HuH-7 (cell line): Measurements from ENCODE around the gene GIGYF2.

Experiments used
- DNase-seq: peaks from one replicate; pipeline ENCODE4 v3.0.0; 2011; ENCODE audit warnings: low spot score

The GIGYF2 gene

DNA sequence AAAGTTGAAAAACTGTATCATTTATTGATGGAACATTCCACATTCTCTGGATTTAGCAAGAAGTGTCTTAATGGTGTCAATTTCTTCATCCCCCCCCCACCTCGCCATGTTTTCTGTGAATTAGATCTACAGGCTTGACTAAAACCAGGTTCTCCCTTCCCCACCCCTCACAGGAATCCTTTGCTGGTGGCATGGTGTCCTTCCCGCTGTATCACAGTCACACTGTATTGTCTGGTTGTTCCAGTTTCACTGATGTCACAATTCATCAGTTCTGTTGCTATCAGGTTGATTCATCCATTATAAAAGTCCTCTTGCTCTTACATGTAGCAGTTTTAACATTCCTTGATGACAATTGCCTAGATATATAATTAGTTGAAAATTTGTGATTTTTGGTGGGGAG is 166.9 kb downstream of the GIGYF2 start:
- DNase-seq: no peak

DNA sequence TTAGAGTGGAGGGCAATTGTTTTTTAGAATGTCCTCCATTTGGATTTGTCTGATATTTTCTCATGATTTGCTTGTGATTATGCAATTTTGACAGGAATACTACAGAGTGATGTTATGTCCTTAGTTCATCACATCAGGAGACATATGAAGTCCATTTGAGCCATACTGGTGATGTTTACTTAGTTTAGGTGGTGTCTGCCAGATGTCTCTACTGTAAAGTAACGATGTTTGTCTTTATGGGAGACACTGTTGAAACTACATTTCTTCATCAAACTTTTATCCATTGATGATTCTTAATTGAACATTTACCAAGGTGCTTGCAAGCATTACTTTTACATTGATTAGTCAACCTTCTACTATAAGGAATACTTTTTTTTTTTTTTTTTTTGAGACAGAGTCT is 168.0 kb downstream of the GIGYF2 start:
- DNase-seq: no peak

DNA sequence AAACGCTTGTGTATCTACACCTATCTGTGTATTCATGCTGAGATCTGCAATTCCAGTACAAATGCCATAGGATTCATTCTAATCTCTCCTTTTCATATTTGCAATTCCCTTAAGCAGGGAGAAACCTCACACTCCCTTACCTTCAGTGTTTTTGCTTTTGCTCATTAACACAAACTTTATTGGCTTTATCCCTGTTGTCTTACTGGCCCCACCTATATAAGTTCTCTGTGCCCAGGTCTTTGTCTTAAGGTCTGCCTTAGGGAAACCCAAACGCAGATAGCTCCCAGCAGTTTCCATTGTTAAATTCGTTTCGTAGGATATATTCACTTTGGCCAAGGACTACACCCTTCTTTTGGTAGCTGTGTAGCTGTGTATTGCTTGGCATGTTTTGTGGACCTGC is 169.0 kb downstream of the GIGYF2 start:
- no peak for DNase-seq

DNA sequence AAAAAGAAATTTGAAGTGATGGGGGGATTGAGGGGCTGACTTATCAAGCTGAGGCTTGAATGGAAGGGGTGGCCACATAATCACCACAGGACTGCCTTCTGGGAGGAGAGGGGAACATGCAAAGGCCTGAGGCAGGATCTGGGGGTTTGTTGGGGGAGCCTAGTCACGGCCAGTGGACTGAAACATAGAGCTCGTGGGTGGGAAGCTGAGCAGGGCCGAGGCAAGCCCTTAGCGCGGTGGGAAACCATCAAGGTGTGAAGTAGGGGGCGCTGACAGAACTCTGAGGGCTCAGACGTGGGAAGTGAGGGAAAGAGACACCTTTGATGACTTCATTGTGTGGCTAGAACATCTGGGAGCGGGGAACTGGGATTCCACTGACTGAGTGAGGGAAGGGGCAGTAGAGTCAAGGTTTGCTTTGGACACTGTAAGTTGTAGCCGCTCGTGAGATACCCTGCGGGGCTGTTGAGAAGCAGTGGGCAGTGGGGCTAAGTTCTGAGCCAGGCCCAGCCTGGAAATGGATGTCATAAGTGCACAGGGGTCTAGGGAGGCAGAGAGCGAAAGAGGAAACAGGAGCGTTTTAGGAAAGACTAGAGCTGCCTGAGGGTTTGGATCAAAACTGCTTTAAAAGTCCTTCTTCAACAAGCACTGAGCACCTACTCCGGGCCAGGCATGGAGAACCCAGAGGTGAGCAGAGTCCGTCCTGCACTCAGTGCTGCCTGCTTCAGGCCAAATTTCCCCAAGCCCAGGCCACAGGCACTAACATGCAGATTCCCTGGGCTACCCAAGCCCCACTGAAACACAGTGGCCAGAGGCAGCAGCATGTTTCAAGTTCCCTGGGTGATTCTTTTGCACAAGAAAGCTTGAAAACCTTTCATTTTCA is 172.2 kb downstream of the GIGYF2 start:
- no peak for DNase-seq

DNA sequence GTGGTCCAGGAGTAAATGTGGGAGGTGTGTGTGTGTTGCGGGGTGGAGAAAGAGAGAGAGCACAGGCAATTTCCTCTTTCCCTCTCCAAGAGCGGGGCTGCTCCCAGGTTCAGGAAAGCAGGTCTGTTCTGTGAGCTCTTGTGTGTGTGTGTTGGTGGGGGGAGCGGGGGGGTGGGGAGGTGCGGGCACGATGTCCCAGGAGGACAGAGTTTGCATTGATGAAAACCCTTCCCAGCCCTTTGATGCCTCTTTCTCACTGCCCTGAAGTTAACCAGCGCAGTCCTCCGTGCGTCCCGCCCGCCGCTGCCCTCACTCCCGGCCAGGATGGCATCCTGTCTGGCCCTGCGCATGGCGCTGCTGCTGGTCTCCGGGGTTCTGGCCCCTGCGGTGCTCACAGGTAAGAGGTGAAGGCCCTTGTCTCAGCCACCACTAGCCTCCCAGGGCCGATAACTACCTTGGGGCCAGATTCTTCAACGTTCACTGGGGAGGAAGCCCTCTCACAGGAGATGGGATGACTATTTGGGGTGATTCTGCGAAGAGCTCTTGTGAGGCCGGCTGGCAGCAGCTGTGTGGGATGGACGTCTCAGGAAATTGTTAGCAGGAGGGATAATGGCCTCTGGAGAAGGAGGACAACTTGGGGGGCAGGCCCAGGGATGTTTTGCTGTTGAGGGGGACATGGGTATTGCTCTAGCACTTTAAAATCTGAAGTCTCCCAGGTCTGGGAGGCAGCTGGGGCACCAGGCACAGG is 173.1 kb downstream of the GIGYF2 start, which contains the start of gene SNORC:
SNORC (plus strand) TSS at position 247 of the 748 bp plus-strand sequence; CDS start at position 325, 78 bp downstream.
- DNase-seq: no peak

DNA sequence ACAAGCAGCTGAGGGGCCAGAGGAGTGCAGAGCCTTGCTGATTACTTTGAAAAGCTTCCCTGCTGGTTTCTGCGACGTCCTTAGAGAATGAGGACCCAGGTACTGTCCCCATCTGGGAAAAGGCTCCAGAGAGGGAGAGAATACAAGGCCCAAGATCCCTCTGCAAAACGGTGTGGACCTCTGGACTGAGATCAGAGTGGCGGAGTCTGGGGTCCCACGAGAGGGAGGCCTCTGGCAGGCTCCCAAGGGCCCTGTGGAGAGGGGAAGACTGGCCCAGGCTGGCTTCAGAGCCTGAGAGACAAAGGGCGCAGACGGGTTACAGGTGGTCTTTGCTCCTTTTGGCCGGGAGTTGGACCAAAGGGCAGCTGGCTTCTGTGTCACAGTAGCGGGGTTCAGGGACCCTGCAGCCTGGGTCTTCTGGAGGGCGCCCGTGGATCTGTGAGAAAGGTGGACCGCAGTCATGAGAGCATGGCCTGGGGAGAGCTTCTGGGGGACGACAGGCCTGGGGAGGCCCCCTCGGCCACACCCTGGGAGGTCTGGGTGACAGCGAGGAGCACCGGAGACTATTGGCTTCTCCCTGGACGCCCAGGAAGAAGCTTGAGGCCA is 173.7 kb downstream of the GIGYF2 start:
- DNase-seq: no peak

DNA sequence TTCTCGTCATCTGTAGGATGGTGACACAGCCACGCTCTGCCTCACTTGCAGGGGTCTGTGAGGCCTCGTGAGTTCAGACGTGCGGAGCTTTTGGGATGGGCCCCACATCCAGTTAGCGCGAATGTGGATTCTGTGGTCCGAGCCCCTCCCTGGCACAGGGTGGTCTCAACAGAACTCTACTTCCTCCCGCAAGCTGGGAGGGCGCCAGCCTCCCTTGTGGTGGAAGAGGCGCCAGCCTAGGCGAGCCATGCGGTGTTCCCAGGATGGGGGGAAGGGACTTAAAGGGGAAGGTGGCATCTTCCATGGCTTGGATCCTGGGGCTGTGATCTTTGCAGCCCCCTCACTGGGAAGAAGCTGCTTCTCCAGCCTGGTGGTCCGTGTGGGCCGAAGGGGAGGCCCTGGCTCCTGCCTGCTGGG is 174.3 kb downstream of the GIGYF2 start:
- DNase-seq: no peak

DNA sequence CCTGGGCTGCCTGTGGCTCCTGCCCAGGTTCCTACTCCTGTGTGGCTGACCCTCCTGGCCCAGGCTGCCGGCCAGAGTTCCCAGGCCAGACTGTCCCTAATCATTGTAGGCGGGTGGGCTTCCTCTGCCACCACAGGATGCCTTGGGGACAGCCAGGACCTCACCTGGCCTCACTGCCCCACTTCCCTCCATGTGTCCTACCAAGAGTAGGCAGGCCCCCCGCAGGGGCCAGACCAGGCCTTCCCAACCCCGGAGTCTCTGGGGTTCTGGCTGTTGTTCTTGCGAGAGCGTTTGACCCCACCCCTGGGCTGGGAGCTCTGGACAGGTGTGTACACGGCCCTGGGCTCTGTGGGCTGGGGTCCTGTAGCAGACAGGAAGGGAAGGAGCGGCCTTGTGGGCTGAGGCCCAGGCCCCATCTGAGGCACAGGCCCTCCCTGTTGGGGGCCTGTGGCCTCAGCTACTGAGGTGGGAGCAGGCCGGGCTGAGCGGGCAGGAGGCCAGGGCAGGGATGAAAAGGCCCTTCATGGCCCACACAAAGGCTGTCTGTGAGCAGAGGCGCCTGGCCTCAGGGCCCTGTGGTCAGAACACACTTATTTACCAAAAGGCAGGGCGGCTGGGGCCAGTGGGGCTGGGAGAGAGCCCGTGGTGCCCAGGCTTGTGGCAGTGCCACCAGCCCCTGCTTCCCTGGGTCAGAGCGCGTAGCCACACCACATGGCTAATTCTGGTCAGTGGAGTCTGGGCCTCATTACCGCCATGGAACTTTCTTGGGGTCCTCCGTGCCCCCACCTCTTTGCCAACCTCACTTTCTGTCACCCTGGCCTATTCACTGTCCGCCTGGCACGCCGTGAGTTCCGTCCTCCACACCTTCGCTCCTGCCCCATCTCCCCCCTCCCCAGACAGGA is 175.0 kb downstream of the GIGYF2 start:
- DNase-seq: no peak

DNA sequence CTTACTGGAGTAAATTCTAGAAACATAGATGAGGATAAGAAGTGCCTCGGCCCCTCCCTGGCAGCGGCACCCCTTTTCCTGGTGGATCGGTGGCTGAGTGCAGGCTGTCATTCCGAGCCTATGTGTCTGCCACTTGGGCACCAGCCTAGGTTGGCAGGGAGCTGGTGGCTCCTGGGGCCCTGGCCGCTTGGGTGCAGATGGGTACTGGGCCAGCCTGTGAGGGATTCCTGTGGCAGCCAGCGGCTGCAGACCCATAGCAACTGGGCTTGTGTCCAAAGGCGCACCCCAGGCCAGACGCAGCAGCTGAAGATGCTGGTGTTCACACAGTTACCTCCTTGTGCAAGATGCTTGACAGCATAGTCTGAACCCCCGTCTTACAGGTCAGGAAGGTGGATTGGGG is 175.7 kb downstream of the GIGYF2 start:
- no peak for DNase-seq

DNA sequence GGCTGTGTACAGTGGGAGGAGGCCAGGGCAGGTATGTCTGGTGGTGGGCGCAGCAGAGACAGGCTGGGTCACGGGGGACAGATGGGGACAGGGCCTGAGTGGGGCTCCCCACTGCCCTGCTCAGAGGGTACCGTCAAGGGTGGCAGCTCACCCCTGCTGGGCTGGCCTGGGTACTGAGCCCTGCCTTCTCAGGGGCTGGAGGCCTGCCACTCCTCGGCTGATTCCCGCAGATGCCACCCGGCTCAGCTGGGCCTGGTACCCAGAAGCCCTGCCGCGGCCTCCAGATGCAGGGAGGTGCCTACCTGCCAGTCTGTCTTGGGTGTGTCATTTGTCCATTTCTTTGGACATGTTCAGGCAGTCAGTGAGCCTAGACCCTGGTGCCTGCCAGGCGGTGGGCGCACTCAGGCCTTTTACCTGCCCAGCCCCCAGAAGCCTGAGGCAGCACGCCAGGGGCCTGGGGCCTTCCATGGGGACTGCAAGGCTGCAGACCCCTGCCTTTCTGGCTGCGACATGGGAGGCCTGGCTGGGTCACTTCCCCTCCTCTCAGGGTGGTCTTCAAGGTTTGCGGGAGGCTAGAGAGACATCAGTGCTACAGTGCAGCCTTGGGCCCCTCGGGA is 176.3 kb downstream of the GIGYF2 start:
- no peak for DNase-seq

DNA sequence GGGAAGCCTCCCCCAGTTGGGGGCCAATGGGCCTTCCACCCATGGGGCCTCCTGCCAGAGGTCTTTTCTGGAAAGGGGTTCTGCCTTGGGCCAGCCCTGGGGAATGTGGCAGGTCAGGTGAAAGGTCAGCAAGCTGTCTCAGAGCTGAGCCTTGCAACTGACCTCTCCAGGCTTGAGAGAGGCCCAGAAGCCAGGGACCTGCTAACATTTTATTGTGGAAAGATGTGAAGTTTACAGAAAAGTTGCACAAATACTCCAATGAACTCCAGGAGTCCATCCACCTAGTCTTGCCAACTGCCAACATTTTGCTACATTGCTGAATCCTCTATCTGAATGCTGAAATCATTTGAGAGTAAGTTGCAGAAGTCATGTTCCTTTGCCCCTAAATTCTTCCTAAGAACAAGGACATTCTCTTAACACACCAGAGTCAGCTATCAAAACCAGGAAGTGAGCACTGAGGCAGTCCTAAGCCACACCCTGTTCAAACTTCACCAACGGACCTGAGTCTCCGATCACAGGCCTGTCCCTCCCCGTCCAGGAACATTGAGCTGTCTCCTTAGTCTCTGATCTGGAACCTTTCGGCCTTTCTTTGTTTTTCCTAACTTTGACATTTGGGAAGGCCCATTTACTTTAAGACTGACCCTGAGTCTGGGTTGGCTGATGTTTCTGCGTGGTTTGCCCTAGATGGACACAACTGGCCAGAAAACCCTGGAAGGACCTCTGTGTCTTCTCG is 176.9 kb downstream of the GIGYF2 start:
- peak; percentile 64 for DNase-seq

DNA sequence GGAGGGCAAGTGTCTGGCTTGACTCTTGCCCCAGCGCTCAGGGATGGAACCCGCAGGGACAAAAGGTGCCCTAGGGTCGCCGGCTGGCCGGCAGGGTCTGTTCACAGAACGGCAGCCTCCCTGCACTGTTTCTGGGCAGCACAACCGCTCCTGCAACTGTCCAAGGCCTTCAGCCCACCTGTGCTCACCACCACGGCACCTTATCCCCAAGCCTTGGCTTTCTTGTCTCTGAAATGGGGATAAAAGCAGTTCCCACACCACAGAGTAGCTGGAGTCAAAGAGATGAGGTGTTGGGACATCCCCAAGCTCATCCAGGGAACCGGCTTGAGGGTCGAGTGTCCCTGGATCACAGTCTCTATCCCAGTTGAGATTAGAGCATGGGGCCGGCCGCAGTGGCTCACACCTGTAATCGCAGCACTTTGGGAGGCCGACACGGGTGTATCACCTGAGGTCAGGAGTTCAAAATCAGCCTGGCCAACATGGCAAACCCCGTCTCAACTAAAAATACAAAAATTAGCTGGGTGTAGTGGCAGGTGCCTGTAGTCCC is 177.6 kb downstream of the GIGYF2 start:
- DNase-seq: no peak

DNA sequence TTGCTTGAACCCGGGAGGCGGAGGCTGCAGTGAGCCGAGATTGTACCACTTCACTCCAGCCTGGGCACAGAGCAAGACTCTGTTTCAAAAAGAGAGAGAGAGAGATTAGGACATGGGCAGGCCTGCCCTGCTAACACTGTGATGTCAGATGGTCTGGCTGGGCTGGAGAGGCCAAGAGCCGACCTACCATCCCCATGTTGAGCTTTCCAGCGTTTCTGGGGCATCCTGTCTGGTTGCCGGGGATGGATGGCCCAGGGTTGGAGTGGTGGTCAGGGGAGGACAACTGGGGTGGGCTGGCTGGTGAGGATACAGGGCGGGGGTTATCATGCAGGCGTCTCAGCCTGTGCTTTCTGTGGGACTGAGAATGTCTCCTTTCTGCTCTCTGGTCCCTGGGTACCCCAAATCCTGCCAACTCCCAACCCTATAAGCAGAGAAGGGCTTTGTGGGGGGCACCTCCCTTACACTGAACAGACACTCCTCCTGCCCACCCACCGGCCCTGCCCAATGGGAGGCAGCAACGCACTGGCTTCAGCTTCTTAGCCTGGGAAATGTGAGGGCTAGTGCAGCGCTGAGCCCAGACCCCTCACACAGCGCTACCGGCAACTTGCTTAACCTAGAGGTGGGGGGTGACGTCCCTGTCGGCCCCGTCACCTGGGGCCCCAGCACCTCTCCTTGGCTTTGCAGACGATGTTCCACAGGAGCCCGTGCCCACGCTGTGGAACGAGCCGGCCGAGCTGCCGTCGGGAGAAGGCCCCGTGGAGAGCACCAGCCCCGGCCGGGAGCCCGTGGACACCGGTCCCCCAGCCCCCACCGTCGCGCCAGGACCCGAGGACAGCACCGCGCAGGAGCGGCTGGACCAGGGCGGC is 178.4 kb downstream of the GIGYF2 start:
- DNase-seq: no peak

DNA sequence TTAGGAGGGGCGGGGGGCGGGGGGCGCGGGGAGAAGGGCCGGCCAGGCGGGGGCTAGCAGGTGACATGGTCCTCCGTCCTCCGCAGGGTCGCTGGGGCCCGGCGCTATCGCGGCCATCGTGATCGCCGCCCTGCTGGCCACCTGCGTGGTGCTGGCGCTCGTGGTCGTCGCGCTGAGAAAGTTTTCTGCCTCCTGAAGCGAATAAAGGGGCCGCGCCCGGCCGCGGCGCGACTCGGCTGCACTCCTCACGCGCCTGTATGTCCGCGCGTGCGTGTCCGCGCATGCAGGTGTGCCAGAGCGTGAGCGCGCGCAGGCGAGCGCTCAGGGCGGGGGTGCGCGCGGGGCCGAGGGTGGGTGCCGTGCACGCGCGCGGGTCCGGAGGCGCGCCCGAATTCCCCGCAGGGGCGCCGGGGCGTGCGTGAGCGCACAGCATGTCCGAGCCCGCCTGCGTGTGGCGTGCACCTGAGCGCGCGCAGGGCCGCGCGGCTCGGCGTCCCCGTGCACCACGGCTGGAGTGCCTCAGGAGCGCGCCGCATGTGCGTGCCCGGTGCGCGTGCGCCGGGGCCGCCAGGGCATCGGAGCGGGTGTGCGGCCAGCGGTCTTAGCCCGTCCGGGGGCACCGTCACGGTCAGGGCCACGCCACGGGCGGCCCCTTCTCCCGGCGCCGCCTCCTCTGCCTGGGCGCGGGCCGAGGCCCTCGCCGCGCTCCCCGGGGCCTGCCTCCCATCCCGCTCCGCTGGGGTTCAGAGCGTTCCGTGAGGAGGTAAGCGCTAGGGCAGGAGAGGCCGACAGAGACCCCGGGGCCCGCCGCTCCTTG is 179.2 kb downstream of the GIGYF2 start:
- peak; percentile 82 for DNase-seq

DNA sequence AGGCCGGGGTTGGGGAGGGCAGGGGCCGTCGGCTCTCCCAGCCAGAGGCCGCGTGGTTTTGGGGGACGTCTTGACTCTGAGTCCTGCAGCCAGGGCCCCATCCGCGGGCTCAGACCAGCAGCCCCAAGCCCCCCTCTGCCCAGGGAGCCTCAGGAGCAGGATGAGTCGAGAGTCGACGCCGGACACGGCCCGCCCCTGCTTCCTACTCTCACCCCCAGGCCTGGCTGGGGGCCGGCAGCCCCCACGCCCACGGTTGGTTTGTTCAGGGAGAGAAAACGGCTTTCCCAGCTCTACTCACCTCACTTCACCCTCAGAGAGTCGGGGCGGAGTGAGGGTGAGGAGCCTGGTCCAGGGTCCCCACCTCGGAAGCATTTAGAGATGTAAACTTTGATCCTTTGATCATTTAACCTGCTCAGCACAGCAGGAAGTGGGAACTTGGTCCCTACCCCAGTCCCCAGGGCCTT is 179.9 kb downstream of the GIGYF2 start:
- DNase-seq: no peak

DNA sequence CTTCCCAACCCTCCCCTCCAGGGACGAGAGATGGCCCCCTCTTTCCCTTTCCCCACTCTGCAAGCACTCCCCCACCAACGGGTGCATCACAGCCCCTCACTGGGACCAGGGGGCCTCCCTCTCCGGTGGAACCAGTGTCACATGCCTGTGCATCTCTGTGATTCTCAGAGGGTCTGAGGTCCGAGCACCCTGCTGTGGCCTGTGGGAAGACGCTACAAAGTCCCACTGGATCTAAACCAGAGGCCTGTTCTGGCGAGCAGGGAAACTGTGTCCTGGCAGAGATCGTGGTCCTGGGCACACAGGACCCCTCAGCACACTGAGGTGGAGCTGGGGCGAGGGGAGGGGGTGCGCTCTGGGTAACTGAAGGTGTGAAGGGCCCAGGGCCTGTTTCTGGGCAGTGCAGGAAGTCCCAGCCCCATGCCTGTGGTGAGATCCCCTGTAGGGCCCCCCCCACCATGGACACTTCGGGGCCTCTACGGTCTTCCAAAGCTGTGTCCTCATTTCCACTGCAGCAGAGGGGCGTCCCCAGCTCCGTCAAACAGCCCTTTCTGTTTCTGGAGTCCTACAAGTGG is 180.9 kb downstream of the GIGYF2 start:
- no peak for DNase-seq

DNA sequence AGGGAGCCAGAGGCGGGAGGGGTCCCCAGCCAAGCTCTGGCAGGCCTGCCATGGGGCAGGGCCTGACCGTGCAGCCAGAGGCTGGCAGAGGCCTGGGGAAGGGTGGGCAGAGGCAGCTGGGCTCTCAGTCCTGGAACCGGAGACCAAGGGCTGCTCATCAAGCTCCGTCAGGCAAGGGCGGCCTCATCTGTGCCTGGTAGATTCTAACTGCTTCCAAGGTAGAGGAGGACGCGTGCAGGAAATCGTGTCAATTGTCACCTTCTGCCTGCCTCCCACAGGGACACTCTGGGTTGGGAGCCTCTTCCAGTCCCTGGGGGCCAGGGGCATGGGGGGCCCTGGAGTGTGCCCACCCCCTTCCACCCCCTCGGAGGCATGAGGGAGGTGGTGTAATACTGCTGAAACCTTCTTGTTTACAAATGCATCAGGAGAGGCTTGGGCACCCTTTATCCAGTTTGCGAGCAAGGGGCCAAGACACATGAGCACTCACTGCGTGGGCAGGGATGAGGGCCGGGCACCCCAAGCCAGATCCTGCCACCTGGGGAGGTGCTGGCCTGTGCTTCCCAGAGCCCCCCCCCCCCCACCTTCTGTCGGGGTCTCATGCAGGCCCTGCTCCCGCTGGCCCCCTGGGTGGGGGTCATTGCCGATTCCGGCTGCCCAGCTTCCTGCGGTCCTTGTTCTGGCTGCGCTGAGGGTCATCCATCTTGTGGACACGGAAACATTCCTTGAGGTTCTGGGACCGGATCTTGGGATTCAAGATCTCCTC is 181.9 kb downstream of the GIGYF2 start:
- DNase-seq: no peak
